HG03103 (cell line): Measurements from ENCODE around the gene TEN1.

Experiments used
- ATAC-seq: cut with Tn5 transposase; IDR thresholded peaks from one replicate; pipeline ENCODE4 v1.9.1; 2021; ENCODE audit warnings: low read depth; ENCODE audit not compliant: unreplicated experiment

TEN1 gene

DNA sequence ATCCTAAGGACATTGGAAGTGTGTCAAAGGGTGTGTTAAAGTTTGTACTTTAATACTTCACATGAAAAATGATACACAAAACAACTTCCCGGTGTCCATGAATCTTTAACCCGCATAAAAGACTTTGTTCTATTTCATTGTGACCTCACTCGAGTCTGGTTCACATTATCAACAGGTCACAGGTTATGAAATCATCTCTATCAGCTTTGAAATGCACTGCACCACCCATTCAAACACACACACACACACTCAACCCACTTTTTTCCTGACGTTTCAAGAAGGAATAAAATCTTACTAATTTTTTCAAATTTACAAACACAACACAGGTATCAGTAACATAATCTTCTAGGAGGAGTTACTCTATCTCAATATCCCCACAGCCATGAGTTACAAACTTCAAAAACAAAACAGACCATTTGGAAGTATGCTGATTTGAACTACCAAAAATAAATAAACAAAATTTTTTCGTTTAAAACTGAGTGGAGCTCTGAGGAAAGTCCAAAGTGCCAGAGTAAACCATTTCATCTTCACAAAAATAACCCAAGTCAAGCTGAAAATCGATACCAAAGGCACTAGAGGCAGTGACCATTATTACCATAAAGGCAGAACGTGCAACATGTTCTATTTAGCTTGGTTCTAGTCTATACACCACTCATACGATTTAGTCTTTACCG is 2.7 kb upstream of the TEN1 start:
- ATAC-seq, result no peak

DNA sequence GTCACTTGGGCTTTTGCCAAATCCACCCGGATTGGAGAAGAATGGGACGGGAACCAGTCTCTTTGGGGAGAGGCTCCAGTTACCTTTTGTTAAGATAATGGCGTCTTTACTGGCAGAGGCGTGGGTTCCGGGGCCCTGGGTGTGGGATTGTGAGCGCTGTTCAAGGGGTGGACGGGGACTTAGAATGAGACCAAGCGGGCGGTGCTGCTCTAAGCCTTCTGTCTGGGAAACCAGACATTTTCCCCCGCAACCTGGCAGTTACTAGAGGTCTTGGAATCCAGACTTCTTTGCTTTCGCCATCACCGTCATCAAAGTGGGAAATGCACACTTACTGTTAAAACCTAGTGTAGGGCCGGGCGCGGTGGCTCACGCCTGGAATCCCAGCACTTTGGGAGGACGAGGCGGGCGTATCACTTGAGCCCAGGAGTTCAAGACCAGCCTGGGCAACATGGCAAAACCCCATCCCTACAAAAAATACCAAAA is 706 bp downstream of the TEN1 start:
- no peak for ATAC-seq

DNA sequence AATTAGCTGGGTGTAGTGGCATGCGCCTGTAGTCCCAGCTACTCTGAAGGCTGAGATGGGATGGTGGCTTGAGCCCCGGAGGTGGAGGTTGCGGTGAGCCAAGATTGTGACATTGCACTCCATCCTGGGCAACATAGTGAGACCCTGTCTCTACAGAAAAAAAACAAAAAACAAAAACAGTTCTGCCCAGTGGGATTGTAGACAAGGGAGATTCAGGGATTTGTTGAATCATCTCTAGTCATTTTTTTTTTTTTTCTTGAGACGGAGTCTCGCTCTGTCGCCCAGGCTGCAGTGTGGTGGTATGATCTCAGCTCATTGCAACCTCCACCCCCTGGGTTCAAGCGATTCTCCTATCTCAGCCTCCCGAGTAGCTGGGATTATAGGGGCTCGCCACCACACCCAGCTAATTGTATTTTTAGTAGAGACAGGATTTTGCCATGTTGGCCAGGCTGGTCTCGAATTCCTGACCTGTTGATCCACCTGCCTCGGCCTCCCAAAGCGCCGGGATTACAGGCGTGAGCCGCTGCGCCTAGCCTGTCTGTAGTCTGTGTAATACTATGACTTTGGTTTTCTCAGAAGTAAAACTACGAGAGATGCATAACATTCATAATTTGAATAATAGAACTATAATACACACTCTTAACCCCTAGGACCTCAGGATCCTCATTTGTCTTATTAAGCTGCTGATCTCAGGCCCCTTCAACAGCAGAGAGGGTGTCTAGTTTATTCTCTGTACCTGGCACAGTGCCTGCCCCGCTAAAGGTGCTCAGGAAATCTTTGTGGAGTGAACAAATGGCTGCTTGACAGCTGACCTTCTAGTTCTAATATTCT is 1.4 kb downstream of the TEN1 start:
- ATAC-seq, result no peak

DNA sequence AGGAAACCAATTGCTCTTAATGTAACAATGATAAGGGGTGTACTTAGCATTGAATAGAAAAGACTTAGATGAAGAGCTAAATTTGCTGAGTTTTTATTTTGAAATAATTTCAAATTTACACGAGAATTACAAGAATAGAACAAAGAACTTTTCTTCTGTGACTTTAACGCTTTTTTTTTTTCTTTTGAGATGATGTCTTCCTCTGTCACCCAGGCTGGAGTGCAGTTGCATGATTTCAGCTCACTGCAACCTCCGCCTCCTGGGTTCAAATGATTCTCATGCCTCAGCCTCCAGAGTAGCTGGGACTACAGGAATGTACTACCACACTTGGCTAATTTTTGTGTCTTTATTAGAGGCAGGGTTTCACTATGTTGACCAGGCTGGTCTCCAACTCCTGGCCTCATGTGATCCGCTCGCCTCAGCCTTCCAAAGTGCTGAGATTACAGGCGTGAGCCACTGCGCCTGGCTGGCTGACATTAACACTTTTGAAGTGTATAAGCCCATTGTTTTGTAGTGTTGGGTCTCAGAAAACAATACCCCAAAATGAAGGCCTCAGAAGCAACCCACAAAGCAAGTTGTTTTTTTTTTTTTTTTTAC is 2.1 kb downstream of the TEN1 start:
- no peak for ATAC-seq

DNA sequence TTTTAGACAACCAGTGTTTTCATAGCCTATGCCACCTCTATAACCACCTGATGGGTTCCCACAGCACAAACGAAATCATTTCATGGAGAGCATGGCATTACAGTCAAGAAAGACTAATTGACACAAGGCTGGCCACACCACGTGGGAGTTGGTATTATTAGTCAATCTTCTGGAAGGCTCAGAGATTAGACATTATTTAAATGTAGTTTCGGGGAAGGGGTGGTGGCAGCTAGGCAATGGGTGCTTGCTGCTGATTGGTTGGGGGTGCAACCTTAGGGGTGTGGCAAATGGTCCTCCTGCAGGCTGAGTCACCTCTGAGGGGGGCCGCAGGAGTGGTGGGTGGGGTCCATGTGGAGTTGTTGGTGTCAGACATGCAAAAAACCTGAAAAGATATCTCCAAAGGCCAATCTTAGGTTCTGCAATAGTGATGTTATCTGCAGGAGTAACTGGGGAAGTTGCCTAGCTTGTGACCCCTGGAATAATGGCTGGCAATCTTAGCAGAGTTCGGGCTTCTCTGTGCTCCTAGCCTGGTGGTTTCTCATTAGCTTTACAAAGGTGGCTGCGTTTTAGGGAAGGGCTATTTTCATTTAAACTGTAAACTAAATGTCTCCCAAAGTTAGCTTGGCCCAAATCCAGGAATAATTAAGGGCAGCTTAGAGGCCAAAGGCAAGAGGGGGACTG is 4.6 kb downstream of the TEN1 start:
- ATAC-seq, result no peak

DNA sequence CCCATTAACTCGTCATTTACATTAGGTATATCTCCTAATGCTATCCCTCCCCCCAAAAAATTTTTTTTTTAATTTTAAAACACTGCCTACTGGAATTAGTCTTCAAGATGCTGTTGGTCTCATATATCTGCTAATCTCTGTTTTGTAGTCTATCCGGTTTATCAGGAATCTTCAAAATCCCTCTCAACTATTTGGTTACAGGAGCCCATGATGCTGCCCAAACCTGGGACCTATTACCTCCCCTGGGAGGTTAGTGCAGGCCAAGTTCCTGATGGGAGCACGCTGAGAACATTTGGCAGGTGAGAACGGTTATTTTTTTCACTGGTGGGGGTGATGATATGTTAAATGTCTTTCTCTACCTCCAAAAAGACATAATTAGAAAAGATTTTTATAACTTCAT is 6.9 kb downstream of the TEN1 start:
- ATAC-seq, result no peak

DNA sequence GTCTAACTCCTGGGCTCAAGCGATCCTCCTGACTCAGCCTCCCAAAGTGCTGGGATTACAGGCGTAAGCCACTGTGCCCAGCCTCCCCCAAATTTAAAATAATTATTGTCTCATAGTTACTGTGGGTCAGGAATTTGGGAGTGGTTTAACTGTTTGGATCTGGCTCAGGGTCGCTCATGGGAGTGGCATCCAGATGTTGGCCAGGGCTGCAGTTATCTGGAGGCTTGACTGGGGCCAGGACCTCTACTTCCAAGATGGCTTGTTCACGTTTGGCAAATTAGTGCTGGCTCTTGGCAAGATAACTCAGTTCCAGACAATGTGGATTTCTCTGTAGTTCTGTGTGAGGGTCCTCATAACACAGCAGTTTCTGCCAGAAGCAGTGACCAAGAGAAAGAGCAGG is 8.0 kb downstream of the TEN1 start:
- no peak for ATAC-seq

- ATAC-seq, result no peak
Observed at GRCh38 chr17:75991396-75991795, 12.4 kb downstream of the TEN1 start.

- ATAC-seq, result no peak
Observed at GRCh38 chr17:75994802-75995370, 15.8 kb downstream of the TEN1 start.

DNA sequence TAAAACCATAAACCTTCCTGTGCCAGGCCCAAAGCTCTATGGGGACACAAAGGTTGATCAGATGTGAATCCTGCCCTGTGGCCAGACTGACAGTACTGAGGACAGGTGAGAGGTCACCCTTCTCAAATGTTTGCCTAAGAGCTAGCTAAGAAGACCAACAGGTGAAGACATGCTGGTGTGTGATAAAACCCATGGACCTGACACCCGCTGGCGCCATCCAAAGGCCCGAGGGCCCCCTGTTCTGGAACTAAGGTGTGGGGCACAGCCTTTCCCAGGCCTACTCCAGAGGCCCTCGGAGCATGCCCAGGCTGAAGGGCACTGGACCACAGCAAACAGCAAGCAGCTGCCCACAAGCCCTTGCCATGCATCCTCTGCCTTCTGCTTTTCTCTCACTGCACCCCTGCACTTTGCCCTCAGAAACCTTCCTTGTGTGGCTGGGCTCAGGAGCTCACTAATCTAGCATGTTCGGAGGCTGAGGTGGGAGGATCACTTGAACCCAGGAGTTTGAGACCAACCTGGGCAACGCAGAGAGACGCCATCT is 16.4 kb downstream of the TEN1 start:
- ATAC-seq, result no peak

GRCh38 chr17:75996665-75997590 is 17.9 kb downstream of the TEN1 start:
- ATAC-seq, result no peak

- ATAC-seq, result no peak
Observed at GRCh38 chr17:75998327-75998795, 19.3 kb downstream of the TEN1 start.

GRCh38 chr17:76000016-76000754 is 21.1 kb downstream of the TEN1 start:
- ATAC-seq, result no peak

DNA sequence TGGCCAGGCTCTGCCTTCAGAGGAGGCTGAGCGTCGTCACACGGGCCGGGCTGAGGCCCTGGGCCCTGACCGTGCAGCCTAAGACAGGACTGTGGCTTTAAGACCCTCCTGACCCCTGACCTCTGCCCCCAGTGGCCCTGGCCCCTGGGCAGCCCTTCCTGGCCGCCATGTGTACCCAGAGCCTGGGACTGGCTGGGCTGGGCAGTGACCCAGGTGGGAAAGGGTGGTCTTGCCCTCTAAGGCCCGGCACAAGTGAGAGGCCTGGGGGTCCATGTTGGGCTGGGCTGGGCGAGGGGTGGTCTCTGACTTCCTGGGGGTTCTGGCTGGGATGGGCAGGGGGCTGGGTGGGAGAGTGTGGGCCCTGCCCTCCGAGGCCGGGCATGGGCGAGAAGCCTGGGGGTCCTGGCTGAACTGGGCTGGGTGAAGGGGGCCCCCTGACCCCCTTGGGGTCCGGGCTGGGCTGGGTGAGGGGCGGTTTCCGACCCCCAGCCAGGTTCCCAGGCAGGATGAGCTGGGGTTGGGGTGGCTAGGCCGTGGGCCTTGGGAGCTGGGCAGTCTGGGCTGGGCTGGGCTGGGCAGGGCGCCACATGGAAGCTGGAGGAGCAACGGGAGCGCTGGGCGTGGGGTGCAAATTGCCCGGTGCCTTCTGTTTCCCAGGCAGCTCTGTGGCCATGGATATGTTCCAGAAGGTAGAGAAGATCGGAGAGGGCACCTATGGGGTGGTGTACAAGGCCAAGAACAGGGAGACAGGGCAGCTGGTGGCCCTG is 21.9 kb downstream of the TEN1 start, which contains the start of gene CDK3:
Gene CDK3, plus strand, starts transcription at position 101 of the 767 bp plus-strand sequence. Its CDS starts 571 bp downstream, at position 672.
- no peak for ATAC-seq

DNA sequence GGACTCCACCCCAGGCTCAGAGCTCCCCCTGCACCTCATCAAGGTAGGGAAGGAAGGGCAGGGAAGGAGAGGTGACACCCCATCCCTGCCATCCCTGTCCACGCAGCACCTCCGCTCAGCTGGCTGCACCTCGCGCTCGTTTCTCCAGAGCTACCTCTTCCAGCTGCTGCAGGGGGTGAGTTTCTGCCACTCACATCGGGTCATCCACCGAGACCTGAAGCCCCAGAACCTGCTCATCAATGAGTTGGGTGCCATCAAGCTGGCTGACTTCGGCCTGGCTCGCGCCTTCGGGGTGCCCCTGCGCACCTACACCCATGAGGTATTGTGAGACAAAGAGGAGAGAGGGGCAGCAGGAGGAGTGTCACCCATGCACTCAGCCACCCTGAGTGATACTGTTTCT is 23.1 kb downstream of the TEN1 start:
- no peak for ATAC-seq

DNA sequence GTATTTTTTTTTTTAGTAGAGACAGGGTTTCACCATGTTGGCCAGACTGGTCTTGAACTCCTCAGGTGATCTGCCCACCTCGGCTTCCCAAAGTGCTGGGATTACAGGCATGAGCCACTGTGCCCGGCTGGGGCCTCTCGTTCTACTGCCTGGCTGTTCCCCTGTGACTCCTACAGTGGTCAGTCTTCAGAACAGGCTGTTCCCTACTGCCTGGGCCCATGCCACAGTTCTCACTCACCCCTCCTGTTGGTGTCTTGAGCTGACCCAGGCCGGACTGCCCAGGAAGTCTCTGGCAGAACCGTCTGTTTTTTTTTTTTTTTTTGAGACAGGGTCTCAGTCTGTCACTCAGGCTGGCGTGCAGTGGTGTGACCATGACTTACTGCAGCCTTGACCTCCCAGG is 24.9 kb downstream of the TEN1 start:
- no peak for ATAC-seq

- ATAC-seq, result no peak
Observed at GRCh38 chr17:76004750-76005262, 25.8 kb downstream of the TEN1 start.
